ENCODE measurements around the gene CARMIL1. TPM values are rescaled to one million over a fixed set of nuclear protein-coding genes. Genes with fewer than 3 reads are reported as not detected.

The CARMIL1 gene
- total RNA-seq, 3 donors from 2014 or later: 23.6 to 53.0 (median 33.5) TPM

GRCh38 chr6:25596928-25597818 lies 318.0 kb downstream of the CARMIL1 start:
- DNase-seq (ENCODE audit: low spot score in 2 of 2): no peak
- Histone ChIP-seq H3K36me3 (peaks cover 6% of the 10 kb centered on the region), H3K9me3 (no peaks in the 10 kb centered on the region), H3K4me1 (no peaks in the 10 kb centered on the region), H3K27ac (no peak overlapping the region), H3K27me3 (no peaks in the 10 kb centered on the region), H3K4me3 (no peak overlapping the region)
- intact Hi-C loops (cut with DNase I; ENCODE audit: low total_unique reads): no loop called here
- TF ChIP-seq POLR2A (IDR thresholded peaks at IDR 0.05): no peak
- no peak for TF ChIP-seq CTCF (IDR thresholded peaks at IDR 0.05)
- no peak for TF ChIP-seq POLR2AphosphoS5 (IDR thresholded peaks at IDR 0.05)

GRCh38 chr6:25599516-25600085 lies 320.4 kb downstream of the CARMIL1 start:
- intact Hi-C loops (cut with DNase I; ENCODE audit: low total_unique reads): no loop called here
- TF ChIP-seq POLR2AphosphoS5 (IDR thresholded peaks at IDR 0.05) (no peak), CTCF (IDR thresholded peaks at IDR 0.05) (no peak), POLR2A (IDR thresholded peaks at IDR 0.05) (no peak)
- no peaks in the 10 kb centered on the region for H3K9me3 ChIP-seq
- H3K4me1 ChIP-seq: no peaks in the 10 kb centered on the region
- H3K27me3 ChIP-seq: no peaks in the 10 kb centered on the region
- no peak overlapping the region for H3K27ac ChIP-seq
- peaks cover 6% of the 10 kb centered on the region for H3K36me3 ChIP-seq
- H3K4me3 ChIP-seq: no peak overlapping the region
- no peak for DNase-seq (ENCODE audit: low spot score in 2 of 2)

- Histone ChIP-seq H3K4me1 (no peaks in the 10 kb centered on the region), H3K4me3 (no peak overlapping the region), H3K27ac (no peak overlapping the region), H3K9me3 (no peaks in the 10 kb centered on the region), H3K36me3 (no peaks in the 10 kb centered on the region), H3K27me3 (no peaks in the 10 kb centered on the region)
- intact Hi-C loops (cut with DNase I; ENCODE audit: low total_unique reads): no loop called here
- TF ChIP-seq CTCF (IDR thresholded peaks at IDR 0.05) (peak in 2 of 3 donors; percentile 62 to 69), POLR2A (IDR thresholded peaks at IDR 0.05) (no peak)
- no peak for DNase-seq (ENCODE audit: low spot score in 2 of 2)
Observed at GRCh38 chr6:25601800-25602673, 322.9 kb downstream of the CARMIL1 start.

- intact Hi-C loops (cut with DNase I; ENCODE audit: low total_unique reads): no loop called here
- Histone ChIP-seq H3K4me3 (no peak overlapping the region), H3K27ac (no peak overlapping the region), H3K9me3 (no peaks in the 10 kb centered on the region), H3K36me3 (no peaks in the 10 kb centered on the region), H3K27me3 (no peaks in the 10 kb centered on the region), H3K4me1 (no peaks in the 10 kb centered on the region)
- no peak for TF ChIP-seq POLR2AphosphoS5 (IDR thresholded peaks at IDR 0.05)
- no peak for TF ChIP-seq CTCF (IDR thresholded peaks at IDR 0.05)
- no peak for TF ChIP-seq POLR2A (IDR thresholded peaks at IDR 0.05)
- DNase-seq (ENCODE audit: low spot score in 2 of 2): no peak
Observed at GRCh38 chr6:25602674-25602982, 323.5 kb downstream of the CARMIL1 start.

Data from breast epithelium (tissue), 4 donors.